IMR-90 (cell line): ENCODE data around the gene RNF41. TPM values are rescaled to one million over a fixed set of nuclear protein-coding genes. Genes with fewer than 3 reads are reported as not detected.

Source experiments
- ATAC-seq: fragments of 200-7000 bp; cut with Tn5 transposase; 2 replicates; pipeline ENCODE4 v1.9.1; 2020; ENCODE audit warnings: low read depth, mild to moderate bottlenecking, moderate library complexity
- BruUV-seq: library from RNA; stranded (reverse); fragments of 400-500 nt; replicated peaks from 2 replicates; lab custom pipeline; 2021; lab: Mats Ljungman, UMichigan
- CTCF ChIA-PET: fragments of 300-600 bp; formaldehyde crosslinking; extraction: SDS; loops from one replicate; lab custom pipeline; 2021; ENCODE audit warnings: antibody characterized with exemption; lab: Yijun Ruan, JAX
- POLR2A ChIA-PET: fragments of 300-600 bp; sonication (Branson Sonifier 250); formaldehyde crosslinking; loops from one replicate; lab custom pipeline; 2022; ENCODE audit warnings: antibody characterized with exemption; ENCODE audit not compliant: unreplicated experiment; lab: Charles Lee
- DNase-seq: peaks from one replicate; pipeline ENCODE4 v3.0.0; 2013
- H2AFZ ChIP-seq: replicated peaks from 2 replicates; pipeline ENCODE3; 2013; ENCODE audit warnings: low read length, mild to moderate bottlenecking; ENCODE audit not compliant: poor library complexity
- H2AK5ac ChIP-seq: 2 replicates; pipeline ENCODE4 v1.6.1; 2013; ENCODE audit warnings: low read depth, low read length, inconsistent platforms
- H2AK9ac ChIP-seq: replicated peaks from 2 replicates; pipeline ENCODE3; 2013; ENCODE audit warnings: mild to moderate bottlenecking, low read depth, low read length, moderate library complexity; ENCODE audit not compliant: poor library complexity
- H2BK120ac ChIP-seq: 2 replicates; pipeline ENCODE4 v1.6.1; 2013; ENCODE audit warnings: low read depth, low read length, inconsistent platforms
- H2BK15ac ChIP-seq: 3 replicates; pipeline ENCODE4 v1.6.1; 2013; ENCODE audit warnings: low read depth, low read length, inconsistent platforms
- H2BK20ac ChIP-seq: 2 replicates; pipeline ENCODE4 v1.6.1; 2013; ENCODE audit warnings: low read depth, mild to moderate bottlenecking, inconsistent platforms, low read length, moderate library complexity
- H2BK5ac ChIP-seq: 2 replicates; pipeline ENCODE4 v1.6.1; 2013; ENCODE audit warnings: mild to moderate bottlenecking, low read depth, low read length, inconsistent platforms; ENCODE audit not compliant: poor library complexity, severe bottlenecking
- H3K14ac ChIP-seq: replicated peaks from 2 replicates; pipeline ENCODE4 v1.6.1; 2013; ENCODE audit warnings: low read depth, low read length, inconsistent platforms
- H3K18ac ChIP-seq: 2 replicates; pipeline ENCODE4 v1.6.1; 2013; ENCODE audit warnings: low read depth, low read length, control low read depth
- H3K23ac ChIP-seq: 2 replicates; pipeline ENCODE4 v1.6.1; 2013; ENCODE audit warnings: low read depth, low read length, inconsistent platforms
- H3K27ac ChIP-seq: 2 replicates; pipeline ENCODE4 v1.5.1; 2013; ENCODE audit warnings: mild to moderate bottlenecking, control low read depth, low read length; ENCODE audit not compliant: insufficient read depth
- H3K27me3 ChIP-seq: 2 replicates; pipeline ENCODE4 v1.6.1; 2013; ENCODE audit warnings: low read length; ENCODE audit not compliant: control insufficient read depth, insufficient read depth
- H3K36me3 ChIP-seq: 2 replicates; pipeline ENCODE4 v1.6.1; 2013; ENCODE audit warnings: low read length, mixed read lengths; ENCODE audit not compliant: control insufficient read depth, insufficient read depth
- H3K4ac ChIP-seq: 2 replicates; pipeline ENCODE4 v1.6.1; 2013; ENCODE audit warnings: low read depth, low read length, inconsistent platforms
- H3K4me1 ChIP-seq: 2 replicates; pipeline ENCODE4 v1.6.1; 2013; ENCODE audit warnings: low read length, mixed read lengths; ENCODE audit not compliant: control insufficient read depth, insufficient read depth
- H3K4me2 ChIP-seq: 2 replicates; pipeline ENCODE4 v1.6.1; 2013; ENCODE audit warnings: low read depth, mild to moderate bottlenecking, control low read depth, low read length, moderate library complexity
- H3K4me3 ChIP-seq: 2 replicates; pipeline ENCODE4 v1.5.1; 2013; ENCODE audit warnings: low read depth, mild to moderate bottlenecking, control low read depth, low read length, moderate library complexity; ENCODE audit not compliant: insufficient read depth
- H3K56ac ChIP-seq: 2 replicates; pipeline ENCODE4 v1.6.1; 2013; ENCODE audit warnings: low read length, inconsistent platforms; ENCODE audit not compliant: insufficient read depth; ENCODE audit errors: extremely low read depth
- H3K79me1 ChIP-seq, 2 experiments: 2 replicates each; pipeline ENCODE4 v1.6.1; 2013; ENCODE audit warnings: low read length in 2 of 2, inconsistent platforms in 1 of 2, low read depth in 1 of 2
- H3K9ac ChIP-seq: 2 replicates; pipeline ENCODE4 v1.6.1; 2013; ENCODE audit warnings: low read depth, low read length, control low read depth
- H3K9me1 ChIP-seq: 2 replicates; pipeline ENCODE4 v1.6.1; 2013; ENCODE audit warnings: low read length, inconsistent platforms; ENCODE audit not compliant: insufficient read depth
- H3K9me3 ChIP-seq: 2 replicates; pipeline ENCODE4 v1.6.1; 2013; ENCODE audit warnings: low read length; ENCODE audit not compliant: control insufficient read depth, insufficient read depth
- H4K20me1 ChIP-seq: 2 replicates; pipeline ENCODE4 v1.6.1; 2013; ENCODE audit warnings: low read length, inconsistent platforms; ENCODE audit not compliant: insufficient read depth
- H4K5ac ChIP-seq: 2 replicates; pipeline ENCODE4 v1.6.1; 2013; ENCODE audit warnings: mild to moderate bottlenecking, low read depth, low read length, control low read depth
- H4K8ac ChIP-seq, 2 experiments: 2 replicates each; pipeline ENCODE4 v1.6.1; 2013; ENCODE audit warnings: low read depth in 2 of 2, low read length in 2 of 2, control low read depth in 1 of 2, inconsistent platforms in 1 of 2
- H4K91ac ChIP-seq: 2 replicates; pipeline ENCODE4 v1.6.1; 2013; ENCODE audit warnings: low read depth, low read length, inconsistent platforms; ENCODE audit not compliant: insufficient read depth
- FOS ChIP-seq: fragments of 150-350 bp; IDR thresholded peaks from 2 replicates; pipeline ENCODE4 v1.6.1; 2016; ENCODE audit warnings: low read depth, low read length
- MAFK ChIP-seq: IDR thresholded peaks from 2 replicates; pipeline ENCODE4 v1.6.1; 2012; ENCODE audit warnings: low read depth, low read length, improper control_type of control experiment
- MAZ ChIP-seq: IDR thresholded peaks from 2 replicates; pipeline ENCODE4 v1.6.1; 2012; ENCODE audit warnings: low read depth, mild to moderate bottlenecking, low read length, improper control_type of control experiment, moderate library complexity, borderline replicate concordance
- NFE2L2 ChIP-seq: fragments of 150-350 bp; IDR thresholded peaks from 2 replicates; pipeline ENCODE4 v1.6.1; 2016; ENCODE audit warnings: low read depth, mild to moderate bottlenecking, low read length
- RCOR1 ChIP-seq: IDR thresholded peaks from 2 replicates; pipeline ENCODE4 v1.6.1; 2012; ENCODE audit warnings: mild to moderate bottlenecking, low read length, improper control_type of control experiment; ENCODE audit not compliant: insufficient replicate concordance
- RFX5 ChIP-seq: IDR thresholded peaks from 2 replicates; pipeline ENCODE4 v1.8.0; 2012; ENCODE audit warnings: low read depth, mild to moderate bottlenecking, low read length, moderate library complexity
- WGBS, 2 experiments: methylation state at CpG; one replicate each; pipeline versions ENCODE4 v1.1.5 to v1.1.7; 2013; ENCODE audit warnings: missing lambda C conversion rate in 2 of 2; ENCODE audit not compliant: insufficient read length in 1 of 2; ENCODE audit errors: extremely low coverage in 2 of 2; 5-methylcytosine and 5-hydroxymethylcytosine counted together
- dilution Hi-C: fragments of 300-500 bp; cut with HindIII; formaldehyde crosslinking; loops from one replicate; pipeline ENCODE4 v1.14.3; 2018; ENCODE audit warnings: low sequenced_read_pairs; ENCODE audit not compliant: unreplicated experiment
- in situ Hi-C: fragments of 300-500 bp; cut with MboI; formaldehyde crosslinking; loops from 3 replicates; pipeline ENCODE4 v1.14.3; 2019; ENCODE audit warnings: low sequenced_read_pairs, inconsistent platforms, mixed read lengths
- intact Hi-C: fragments of 100-400 bp; cut with micrococcal nuclease; formaldehyde crosslinking; loops from 2 replicates; pipeline ENCODE4 v1.10.0; 2022
- polyA plus RNA-seq, 3 experiments: library from polyadenylated mRNA; depleted of rRNA; stranded (reverse); fragments of >200 nt; gene quantifications; 2 replicates each; pipeline ENCODE4 v1.2.3, GENCODE V29; 2012; ENCODE audit warnings: low replicate concordance in 1 of 3
- total RNA-seq: library from RNA; depleted of rRNA; stranded (reverse); fragments of >200 nt; gene quantifications from 2 replicates; pipeline ENCODE4 v1.2.3, GENCODE V29; 2012
- TF ChIP-seq, protein P1 (sequence below): fragments of 150-350 bp; IDR thresholded peaks from 2 replicates; pipeline ENCODE4 v1.6.1; 2017; ENCODE audit warnings: mild to moderate bottlenecking, antibody characterized with exemption, low read length, low read depth

The RNF41 gene
- total and polyA plus RNA-seq, 2 of the 4 experiments (the other 2 are of a cell fraction), result 112 to 272 TPM

DNA sequence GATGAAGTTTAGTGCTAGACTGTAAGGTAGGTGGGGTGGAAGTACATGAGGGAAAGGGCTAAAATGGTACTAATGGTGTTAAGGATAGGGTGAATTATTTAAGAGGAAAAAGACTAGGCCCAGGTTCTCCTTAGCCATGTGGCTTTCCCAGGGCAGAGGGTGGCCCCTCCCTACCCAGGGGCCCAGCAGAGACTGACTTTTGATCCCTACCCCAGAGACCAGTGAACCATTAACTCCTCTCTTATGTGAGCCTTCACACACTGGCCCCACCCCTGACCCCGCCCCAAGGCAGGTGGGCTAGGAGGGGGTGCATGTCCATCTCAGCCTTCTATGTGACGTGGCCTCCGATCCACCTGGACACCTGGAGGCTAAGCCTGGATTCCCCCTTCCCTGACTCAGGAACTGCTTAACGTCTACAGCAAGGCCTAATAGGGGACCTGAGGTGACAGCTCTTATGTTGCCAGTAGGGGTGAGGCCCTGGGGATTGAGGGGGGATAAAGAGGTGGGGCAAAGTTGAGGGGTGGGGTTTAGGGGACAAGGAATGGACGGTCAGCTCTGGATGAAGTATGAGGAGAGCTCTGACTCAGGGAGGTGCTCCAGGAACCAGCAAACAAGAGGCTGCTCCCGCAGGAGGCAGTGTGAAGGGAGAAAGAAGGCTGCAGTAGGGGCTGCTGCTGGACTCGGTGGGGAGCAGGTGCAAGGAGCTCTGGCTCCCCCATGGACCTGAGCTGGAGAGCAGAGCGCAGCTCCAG, 8.9 kb upstream of the RNF41 start (continued):
- TF ChIP-seq RCOR1, result no peak

DNA sequence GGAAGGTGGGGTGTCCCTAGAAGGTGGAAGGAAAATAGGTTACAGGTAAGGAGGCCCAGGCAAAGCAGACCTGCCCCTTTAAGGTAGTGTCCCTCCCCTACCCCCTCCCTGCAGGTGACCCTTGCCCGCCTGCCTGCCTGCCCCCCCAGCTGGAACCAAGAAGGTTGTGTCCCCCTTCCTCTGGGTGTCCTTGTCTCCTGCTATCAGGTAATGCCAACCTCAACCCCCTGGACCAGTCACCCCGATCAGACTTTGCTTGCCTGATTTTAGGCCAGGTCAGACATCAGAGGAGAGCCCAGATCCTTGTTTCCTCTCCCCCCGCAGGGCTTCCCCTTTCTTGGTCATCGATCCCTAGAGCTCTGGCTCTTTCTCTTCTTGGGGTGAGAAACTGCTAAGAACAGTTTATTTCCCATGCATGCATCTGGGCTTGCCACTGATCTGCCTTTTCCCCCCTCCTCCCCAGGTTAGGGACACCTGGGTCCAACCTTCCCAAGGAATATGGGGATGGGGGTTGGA, 8.3 kb upstream of the RNF41 start, which contains the start of gene SLC39A5:
SLC39A5 (plus strand) TSS at position 136 of the 516 bp plus-strand sequence. CDS start 1,224 bp downstream, outside the sequence.
- Histone ChIP-seq H3K9ac (no peak within 1 kb of the TSS), H2BK15ac (no peak within 1 kb of the TSS), H4K91ac (no peak within 1 kb of the TSS), H2AFZ (no peak within 1 kb of the TSS), H3K27ac (no peak within 1 kb of the TSS), H3K56ac (no peak within 1 kb of the TSS), H3K18ac (no peak within 1 kb of the TSS), H4K8ac (no peak within 1 kb of the TSS), H2AK5ac (no peak within 1 kb of the TSS), H2BK20ac (no peak within 1 kb of the TSS), H3K4me3 (no peak within 1 kb of the TSS), H2AK9ac (no peak within 1 kb of the TSS), H3K14ac (no peak within 1 kb of the TSS), H2BK120ac (no peak within 1 kb of the TSS), H2BK5ac (no peak within 1 kb of the TSS), H4K5ac (no peak within 1 kb of the TSS), H3K36me3 (peaks cover 6% of the 10 kb centered on the region; the same call in 1 of the 2 replicates), H3K4me2 (no peak within 1 kb of the TSS), H3K23ac (no peak within 1 kb of the TSS), H3K27me3 (no peaks in the 10 kb centered on the region), H4K20me1 (no peaks in the 10 kb centered on the region), H3K79me1 (peaks cover 8 to 9% of the 10 kb centered on the region in 2 experiments), H3K9me1 (peaks cover 4% of the 10 kb centered on the region), H3K9me3 (no peaks in the 10 kb centered on the region), H3K4ac (no peak within 1 kb of the TSS), H3K4me1 (no peaks in the 10 kb centered on the region; the same call in 1 of the 2 replicates)
- intact Hi-C loops, result no loop called here
- dilution Hi-C loops, result no loop called here
- no peak for ATAC-seq
- no peak for TF ChIP-seq MAFK
- no peak for TF ChIP-seq RFX5
- TF ChIP-seq, protein P1, sequence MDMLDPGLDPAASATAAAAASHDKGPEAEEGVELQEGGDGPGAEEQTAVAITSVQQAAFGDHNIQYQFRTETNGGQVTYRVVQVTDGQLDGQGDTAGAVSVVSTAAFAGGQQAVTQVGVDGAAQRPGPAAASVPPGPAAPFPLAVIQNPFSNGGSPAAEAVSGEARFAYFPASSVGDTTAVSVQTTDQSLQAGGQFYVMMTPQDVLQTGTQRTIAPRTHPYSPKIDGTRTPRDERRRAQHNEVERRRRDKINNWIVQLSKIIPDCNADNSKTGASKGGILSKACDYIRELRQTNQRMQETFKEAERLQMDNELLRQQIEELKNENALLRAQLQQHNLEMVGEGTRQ, result no peak
- TF ChIP-seq NFE2L2, result no peak
- TF ChIP-seq MAZ, result no peak
- TF ChIP-seq FOS, result no peak
- CTCF ChIA-PET, result interaction anchor here (0.6 kb wide), 1 partner anchor 41 kb away, joined by 3 read pairs; no protein-coding TSS in a partner anchor
- 100% methylated on average over 1 of the region's 4 CpGs; no CpG with 5 or more reads in 1 of the 2 experiments for WGBS, 2 experiments
- in situ Hi-C loops, result no loop called here
- no TSS peak for BruUV-seq
- POLR2A ChIA-PET, result no interaction called here
- DNase-seq, result no peak
